GM12878 (cell line): Measurements from ENCODE around the gene ATP6V0E2. TPM values are rescaled to one million over a fixed set of nuclear protein-coding genes. Genes with fewer than 3 reads are reported as not detected.

ENCODE experiments used
- ATAC-seq: fragments of 200-7000 bp; cut with Tn5 transposase; 3 replicates; pipeline ENCODE4 v1.9.1; 2020; ENCODE audit warnings: mild to moderate bottlenecking, moderate library complexity
- BruUV-seq: library from RNA; stranded (reverse); fragments of 400-500 nt; replicated peaks from 2 replicates; lab custom pipeline; 2021; lab: Mats Ljungman, UMichigan
- CTCF ChIA-PET: fragments of 300-600 bp; sonication (Branson Sonifier 250); formaldehyde crosslinking; extraction: SDS; loops from one replicate; lab custom pipeline; 2021; ENCODE audit warnings: inconsistent platforms; lab: Yijun Ruan, JAX
- POLR2A ChIA-PET: fragments of 350-600 bp; formaldehyde crosslinking; extraction: SDS; loops from one replicate; lab custom pipeline; 2021; ENCODE audit warnings: inconsistent platforms; lab: Charles Lee
- RAD21 ChIA-PET: fragments of 300-600 bp; sonication (Branson Sonifier 250); formaldehyde crosslinking; loops from one replicate; lab custom pipeline; 2023; ENCODE audit warnings: antibody characterized with exemption; ENCODE audit not compliant: unreplicated experiment; lab: Charles Lee
- SMC1A ChIA-PET: fragments of 300-600 bp; sonication (Branson Sonifier 250); formaldehyde crosslinking; loops from one replicate; lab custom pipeline; 2023; ENCODE audit not compliant: unreplicated experiment, uncharacterized antibody; lab: Charles Lee
- DNase-seq: peaks from one replicate; pipeline ENCODE4 v3.0.0-alpha.2; 2011; ENCODE audit warnings: low read depth, low spot score
- FAIRE-seq: peaks from 3 replicates; lab custom pipeline; 2011; peaks lifted over from hg19 to GRCh38; lab: Jason Lieb, UNC
- H2AFZ ChIP-seq: 2 replicates; pipeline ENCODE4 v1.6.0; 2011; ENCODE audit warnings: low read depth, low read length, control low read depth; ENCODE audit not compliant: control insufficient read depth
- H3K27ac ChIP-seq: 2 replicates; pipeline ENCODE4 v1.5.1; 2011; ENCODE audit warnings: control low read depth; ENCODE audit not compliant: control insufficient read depth, insufficient read depth
- H3K27me3 ChIP-seq, 2 experiments: replicated peaks in 1 of 2; 2 replicates each; pipeline versions ENCODE4 v1.6.0 to v1.6.1; 2011; ENCODE audit warnings: low read length in 1 of 2; ENCODE audit not compliant: control insufficient read depth in 2 of 2, insufficient read depth in 2 of 2
- H3K36me3 ChIP-seq, 2 experiments: 2 replicates each; pipeline ENCODE4 v1.5.1; 2011; ENCODE audit warnings: low read length in 1 of 2; ENCODE audit not compliant: control insufficient read depth in 2 of 2, insufficient read depth in 2 of 2
- H3K4me1 ChIP-seq: 2 replicates; pipeline ENCODE4 v1.6.1; 2011; ENCODE audit warnings: mild to moderate bottlenecking, low read length, moderate library complexity, mixed read lengths; ENCODE audit not compliant: control insufficient read depth, insufficient read depth
- H3K4me2 ChIP-seq: 2 replicates; pipeline ENCODE4 v1.6.0; 2011; ENCODE audit warnings: control low read depth; ENCODE audit not compliant: control insufficient read depth, insufficient read depth
- H3K4me3 ChIP-seq: fragments of 200-600 bp; sonication (generic); 2 replicates; pipeline ENCODE4 v1.5.1; 2016
- H3K79me2 ChIP-seq: 2 replicates; pipeline ENCODE4 v1.6.0; 2011; ENCODE audit warnings: low read length; ENCODE audit not compliant: control insufficient read depth, insufficient read depth
- H3K9ac ChIP-seq: 2 replicates; pipeline ENCODE4 v1.8.0; 2011; ENCODE audit warnings: low read length, control low read depth, mixed read lengths; ENCODE audit not compliant: control insufficient read depth, insufficient read depth
- H3K9me3 ChIP-seq: replicated peaks from 3 replicates; pipeline ENCODE4 v1.5.1; 2011; ENCODE audit warnings: mild to moderate bottlenecking, low read length; ENCODE audit not compliant: control insufficient read depth, insufficient read depth
- H4K20me1 ChIP-seq: 2 replicates; pipeline ENCODE4 v1.6.0; 2011; ENCODE audit not compliant: control insufficient read depth, insufficient read depth
- ATF7 ChIP-seq: fragments of 450-650 bp; IDR thresholded peaks from 2 replicates; pipeline ENCODE4 v1.6.1; 2016; ENCODE audit warnings: low read depth, mild to moderate bottlenecking
- CHD1 ChIP-seq: IDR thresholded peaks from 2 replicates; pipeline ENCODE4 v1.6.1; 2012; ENCODE audit warnings: low read depth, low read length, improper control_type of control experiment
- JUNB ChIP-seq: IDR thresholded peaks from 2 replicates; pipeline ENCODE4 v1.6.1; 2016; ENCODE audit warnings: antibody characterized with exemption, mild to moderate bottlenecking
- KLF5 ChIP-seq: fragments of 450-650 bp; IDR thresholded peaks from 2 replicates; pipeline ENCODE4 v1.6.1; 2014; ENCODE audit warnings: mild to moderate bottlenecking; ENCODE audit not compliant: partially characterized antibody
- MYC ChIP-seq: IDR thresholded peaks from 2 replicates; pipeline ENCODE4 v1.6.1; 2011; ENCODE audit warnings: mild to moderate bottlenecking, low read length, moderate library complexity, inconsistent platforms; ENCODE audit not compliant: insufficient read depth, insufficient replicate concordance, insufficient read length, severe bottlenecking
- PAX5 ChIP-seq: IDR thresholded peaks from 2 replicates; pipeline ENCODE4 v1.6.1; 2011; ENCODE audit warnings: low read depth, low read length, borderline replicate concordance
- POU2F2 ChIP-seq: IDR thresholded peaks from 3 replicates; pipeline ENCODE4 v1.6.1; 2011; ENCODE audit warnings: low read depth, mild to moderate bottlenecking, low read length, borderline replicate concordance
- RBBP5 ChIP-seq: fragments of 200-600 bp; sonication (generic); conservative IDR thresholded peaks from 2 replicates; pipeline ENCODE4 v1.6.1; 2016
- RUNX3 ChIP-seq: IDR thresholded peaks from 2 replicates; pipeline ENCODE4 v1.6.1; 2012; ENCODE audit warnings: low read length, inconsistent platforms
- SPI1 ChIP-seq: IDR thresholded peaks from 2 replicates; pipeline ENCODE4 v1.6.1; 2011; ENCODE audit warnings: low read depth, mild to moderate bottlenecking, low read length, moderate library complexity, borderline replicate concordance; ENCODE audit not compliant: insufficient read depth
- SUZ12 ChIP-seq: fragments of 200-600 bp; sonication (generic); IDR thresholded peaks from one replicate; pipeline ENCODE4 v1.6.1; 2018; ENCODE audit warnings: antibody characterized with exemption, mild to moderate bottlenecking; ENCODE audit not compliant: unreplicated experiment
- TAF1 ChIP-seq: IDR thresholded peaks from 2 replicates; pipeline ENCODE4 v1.6.1; 2011; ENCODE audit warnings: mild to moderate bottlenecking, low read depth, low read length, borderline replicate concordance
- TCF7 ChIP-seq: IDR thresholded peaks from 2 replicates; pipeline ENCODE4 v1.6.1; 2014; ENCODE audit warnings: antibody characterized with exemption, borderline replicate concordance
- YBX1 ChIP-seq: fragments of 450-650 bp; IDR thresholded peaks from 2 replicates; pipeline ENCODE4 v1.6.1; 2016; ENCODE audit warnings: antibody characterized with exemption
- ZBED1 ChIP-seq: IDR thresholded peaks from 2 replicates; pipeline ENCODE4 v1.6.1; 2016; ENCODE audit warnings: borderline replicate concordance
- ZNF622 ChIP-seq: fragments of 450-650 bp; IDR thresholded peaks from 2 replicates; pipeline ENCODE4 v1.6.1; 2017; ENCODE audit warnings: mild to moderate bottlenecking, inconsistent platforms
- ZSCAN29 ChIP-seq: fragments of 450-650 bp; IDR thresholded peaks from 2 replicates; pipeline ENCODE4 v1.6.1; 2017; ENCODE audit warnings: mild to moderate bottlenecking, moderate library complexity
- ZZZ3 ChIP-seq: IDR thresholded peaks from 2 replicates; pipeline ENCODE4 v1.6.1; 2011; ENCODE audit warnings: low read depth; ENCODE audit not compliant: control insufficient read depth, insufficient read length
- WGBS: methylation state at CpG from one replicate; pipeline ENCODE4 v1.1.6; 2016; ENCODE audit warnings: low lambda C conversion rate; ENCODE audit not compliant: insufficient replicate concordance, insufficient coverage; ENCODE audit errors: missing lambda C conversion rate; 5-methylcytosine and 5-hydroxymethylcytosine counted together
- in situ Hi-C: fragments of 300-500 bp; cut with MboI; formaldehyde crosslinking; loops from 9 replicates; pipeline ENCODE4 v1.14.3; 2018; ENCODE audit warnings: mixed read lengths
- intact Hi-C: fragments of 100-400 bp; cut with micrococcal nuclease; formaldehyde crosslinking; loops from one replicate; pipeline ENCODE4 v1.14.2; 2022; ENCODE audit not compliant: unreplicated experiment
- polyA plus RNA-seq, 11 experiments: library from polyadenylated mRNA; depleted of rRNA in 4 of 11; unstranded in 6 of 11; stranded (reverse) in 5 of 11; fragments of >200 nt; fragmentation: Nextera tagmentation in 4 of 11; fragmentation: Illumina TruSeq in 1 of 11; extraction: Ambion mirVana in 4 of 11; extraction: Trizol in 1 of 11; gene quantifications; 1 replicate in 1 of 11; 2 replicates in 10 of 11; pipeline versions ENCODE4 v1.2.1 to v1.2.3, GENCODE V29; 2011 to 2016; ENCODE audit warnings: inconsistent platforms in 2 of 11, missing spikeins in 2 of 11, low read depth in 1 of 11
- total RNA-seq, 4 experiments: library from RNA; depleted of rRNA in 3 of 4; stranded (reverse); fragments of >200 nt in 3 of 4; fragmentation: Illumina TruSeq in 1 of 4; extraction: Trizol in 1 of 4; gene quantifications; 2 replicates each; pipeline versions ENCODE4 v1.2.1 to v1.2.3, GENCODE V29; 2013 to 2021
- TF ChIP-seq, protein P1 (sequence below): fragments of 150-350 bp; IDR thresholded peaks from 2 replicates; pipeline ENCODE4 v1.6.1; 2014; ENCODE audit warnings: mild to moderate bottlenecking, low read depth, low read length
- TF ChIP-seq, protein P2 (sequence below): fragments of 450-650 bp; IDR thresholded peaks from 2 replicates; pipeline ENCODE4 v1.6.1; 2017; ENCODE audit warnings: mild to moderate bottlenecking

ATP6V0E2 gene
- total and polyA plus RNA-seq, 10 of the 15 experiments (the other 5 are each of a cell fraction or from before 2014, with no cell fraction given) = 1.5 to 54.7 (median 27.6) TPM

DNA sequence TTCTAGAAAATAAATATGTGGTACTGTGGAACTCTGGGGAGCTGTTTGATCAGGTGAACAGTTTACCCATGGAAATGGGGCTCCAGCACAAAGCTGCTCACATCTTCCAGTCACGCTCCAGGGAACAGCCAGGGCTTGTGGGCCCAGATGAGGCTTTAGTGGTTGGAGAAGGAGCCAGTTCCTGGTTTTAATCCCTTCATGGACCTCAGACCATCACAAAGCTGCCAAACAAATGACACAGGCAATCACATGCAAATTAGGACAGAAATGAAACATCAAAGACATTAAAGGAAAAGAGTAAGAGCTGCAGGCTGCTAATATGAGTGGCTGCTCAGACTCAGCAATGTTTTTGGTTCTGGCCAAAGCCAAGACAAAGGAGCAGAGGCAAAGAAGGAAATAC is 2.2 kb upstream of the ATP6V0E2 start:
- DNase-seq = no peak
- Histone ChIP-seq H3K4me2 (0 out of 2 replicates have a peak overlapping the region, but pooled peaks have one; percentile 17), H3K27ac (peak overlapping the region; percentile 2; the same call in 1 of the 2 replicates), H3K79me2 (peaks cover 7% of the 10 kb centered on the region), H3K27me3 (no peaks in the 10 kb centered on the region), H3K36me3 (no peaks in the 10 kb centered on the region), H2AFZ (no peak overlapping the region), H4K20me1 (no peaks in the 10 kb centered on the region), H3K4me1 (peaks cover 51% of the 10 kb centered on the region), H3K9me3 (no peaks in the 10 kb centered on the region), H3K4me3 (no peak overlapping the region), H3K9ac (no peak overlapping the region)
- in situ Hi-C loops = no loop called here
- intact Hi-C loops = loop anchor here (2.0 kb wide), 1 partner anchor 33 kb away; the partner anchor contains the start of gene ZNF862
- ChIA-PET SMC1A (no interaction called here), RAD21 (interaction anchor here (0.6 to 1.4 kb wide), 3 partner anchors 22 to 32 kb away, joined by 3 to 7 read pairs (median 3); no protein-coding TSS in a partner anchor), CTCF (interaction anchor here (1.1 to 1.6 kb wide), 2 partner anchors 10 to 13 kb away, joined by 3 to 5 read pairs; no protein-coding TSS in a partner anchor), POLR2A (interaction anchor here (0.6 to 1.6 kb wide), 3 partner anchors 32 to 568 kb away, joined by 5 to 7 read pairs (median 6); no protein-coding TSS in a partner anchor)
- ATAC-seq = no peak
- BruUV-seq = no TSS peak
- 93% methylated on average over 1 of the region's 1 CpG for WGBS
- FAIRE-seq = no peak
- TF ChIP-seq ZNF622 (no peak), ATF7 (no peak), TCF7 (no peak), KLF5 (no peak), POU2F2 (peak; percentile 72; the same call in 1 of the 3 replicates), ZSCAN29 (no peak), JUNB (no peak; the same call in 1 of the 2 replicates), PAX5 (peak; percentile 85; the same call in 1 of the 2 replicates), CHD1 (no peak), TAF1 (no peak), ZBED1 (no peak), SPI1 (peak; percentile 80; the same call in 1 of the 2 replicates), MYC (no peak), ZZZ3 (no peak), RBBP5 (no peak), RUNX3 (peak; percentile 78), SUZ12 (no peak), YBX1 (no peak)
- TF ChIP-seq, protein P1, sequence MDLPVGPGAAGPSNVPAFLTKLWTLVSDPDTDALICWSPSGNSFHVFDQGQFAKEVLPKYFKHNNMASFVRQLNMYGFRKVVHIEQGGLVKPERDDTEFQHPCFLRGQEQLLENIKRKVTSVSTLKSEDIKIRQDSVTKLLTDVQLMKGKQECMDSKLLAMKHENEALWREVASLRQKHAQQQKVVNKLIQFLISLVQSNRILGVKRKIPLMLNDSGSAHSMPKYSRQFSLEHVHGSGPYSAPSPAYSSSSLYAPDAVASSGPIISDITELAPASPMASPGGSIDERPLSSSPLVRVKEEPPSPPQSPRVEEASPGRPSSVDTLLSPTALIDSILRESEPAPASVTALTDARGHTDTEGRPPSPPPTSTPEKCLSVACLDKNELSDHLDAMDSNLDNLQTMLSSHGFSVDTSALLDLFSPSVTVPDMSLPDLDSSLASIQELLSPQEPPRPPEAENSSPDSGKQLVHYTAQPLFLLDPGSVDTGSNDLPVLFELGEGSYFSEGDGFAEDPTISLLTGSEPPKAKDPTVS = no peak
- TF ChIP-seq, protein P2, sequence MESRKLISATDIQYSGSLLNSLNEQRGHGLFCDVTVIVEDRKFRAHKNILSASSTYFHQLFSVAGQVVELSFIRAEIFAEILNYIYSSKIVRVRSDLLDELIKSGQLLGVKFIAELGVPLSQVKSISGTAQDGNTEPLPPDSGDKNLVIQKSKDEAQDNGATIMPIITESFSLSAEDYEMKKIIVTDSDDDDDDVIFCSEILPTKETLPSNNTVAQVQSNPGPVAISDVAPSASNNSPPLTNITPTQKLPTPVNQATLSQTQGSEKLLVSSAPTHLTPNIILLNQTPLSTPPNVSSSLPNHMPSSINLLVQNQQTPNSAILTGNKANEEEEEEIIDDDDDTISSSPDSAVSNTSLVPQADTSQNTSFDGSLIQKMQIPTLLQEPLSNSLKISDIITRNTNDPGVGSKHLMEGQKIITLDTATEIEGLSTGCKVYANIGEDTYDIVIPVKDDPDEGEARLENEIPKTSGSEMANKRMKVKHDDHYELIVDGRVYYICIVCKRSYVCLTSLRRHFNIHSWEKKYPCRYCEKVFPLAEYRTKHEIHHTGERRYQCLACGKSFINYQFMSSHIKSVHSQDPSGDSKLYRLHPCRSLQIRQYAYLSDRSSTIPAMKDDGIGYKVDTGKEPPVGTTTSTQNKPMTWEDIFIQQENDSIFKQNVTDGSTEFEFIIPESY = no peak
